ENCODE results near the gene OR2V2. TPM values are rescaled to one million over a fixed set of nuclear protein-coding genes. Genes with fewer than 3 reads are reported as not detected.
"Not testable (repeated sequence)": the region's sequence is repeated elsewhere in the genome, so short reads cannot be mapped to it uniquely, and the experiment has no call there.

OR2V2 gene
- total RNA-seq, 2 experiments from 2014 or later = not detected

GRCh38 chr5:181159286-181160151 lies 12.1 kb downstream of the OR2V2 start:
- peaks cover 34% of the 10 kb centered on the region for H3K4me1 Mint-ChIP-seq (ENCODE audit: low read depth)
- peak overlapping the region; percentile 85 for H3K27ac Mint-ChIP-seq
- peak; percentile 97 for DNase-seq
- intact Hi-C loops (cut with micrococcal nuclease) = loop anchor here (1.0 to 2.0 kb wide), 8 partner anchors 25 to 375 kb away; partner anchors contain the start of genes TRIM41 and ZFP62
- peaks cover 14% of the 10 kb centered on the region for H3K27me3 Mint-ChIP-seq (ENCODE audit: low read depth)
- H3K36me3 Mint-ChIP-seq (ENCODE audit: low read depth) = no peaks in the 10 kb centered on the region
- CTCF ChIA-PET = interaction anchor here (0.8 to 1.5 kb wide), 8 partner anchors 9 to 377 kb away, joined by 3 to 5 read pairs (median 3); partner anchors contain the start of gene TRIM7
- H3K9me3 Mint-ChIP-seq = no peaks in the 10 kb centered on the region
- H3K4me3 Mint-ChIP-seq = peak overlapping the region; percentile 11

GRCh38 chr5:181160152-181160754 lies 12.9 kb downstream of the OR2V2 start:
- peak overlapping the region; percentile 72 for H3K27ac Mint-ChIP-seq
- H3K4me1 Mint-ChIP-seq (ENCODE audit: low read depth) = peaks cover 36% of the 10 kb centered on the region
- DNase-seq = peak; percentile 92
- no peaks in the 10 kb centered on the region for H3K36me3 Mint-ChIP-seq (ENCODE audit: low read depth)
- peak overlapping the region; percentile 60 for H3K4me3 Mint-ChIP-seq
- H3K27me3 Mint-ChIP-seq (ENCODE audit: low read depth) = peaks cover 18% of the 10 kb centered on the region
- no peaks in the 10 kb centered on the region for H3K9me3 Mint-ChIP-seq
- CTCF ChIA-PET = interaction anchor here (0.9 to 1.5 kb wide), 4 partner anchors 21 to 330 kb away, joined by 3 to 5 read pairs (median 4); partner anchors contain the start of gene TRIM7
- intact Hi-C loops (cut with micrococcal nuclease) = loop anchor here (1.0 to 2.0 kb wide), 5 partner anchors 28 to 351 kb away; partner anchors contain the start of genes TRIM41 and ZFP62

DNA sequence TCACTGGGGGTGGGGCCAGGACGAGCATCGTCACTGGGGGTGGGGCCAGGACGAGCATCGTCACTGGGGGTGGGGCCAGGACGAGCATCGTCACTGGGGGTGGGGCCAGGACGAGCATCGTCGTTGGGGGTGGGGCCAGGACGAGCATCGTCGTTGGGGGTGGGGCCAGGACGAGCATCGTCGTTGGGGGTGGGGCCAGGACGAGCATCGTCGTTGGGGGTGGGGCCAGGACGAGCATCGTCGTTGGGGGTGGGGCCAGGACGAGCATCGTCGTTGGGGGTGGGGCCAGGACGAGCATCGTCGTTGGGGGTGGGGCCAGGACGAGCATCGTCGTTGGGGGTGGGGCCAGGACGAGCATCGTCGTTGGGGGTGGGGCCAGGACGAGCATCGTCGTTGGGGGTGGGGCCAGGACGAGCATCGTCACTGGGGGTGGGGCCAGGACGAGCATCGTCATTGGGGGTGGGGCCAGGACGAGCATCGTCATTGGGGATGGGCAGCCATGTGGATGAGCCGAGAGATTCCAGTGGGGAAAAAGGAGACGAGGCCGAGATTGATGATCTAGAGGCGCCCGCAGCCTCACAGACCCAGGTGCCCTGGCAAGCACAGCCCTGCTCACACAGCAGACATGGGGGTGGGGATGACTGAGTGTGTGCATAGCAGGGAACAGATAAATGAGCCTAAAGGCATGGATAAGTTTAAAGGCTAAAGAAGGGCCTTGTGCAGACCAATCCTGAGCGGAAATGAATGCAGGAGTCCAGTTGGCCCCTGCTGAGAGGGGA lies 13.6 kb downstream of the OR2V2 start:
- peaks cover 40% of the 10 kb centered on the region for H3K4me1 Mint-ChIP-seq (ENCODE audit: low read depth)
- CTCF ChIA-PET = interaction anchor here (0.9 to 1.3 kb wide), 2 partner anchors 24 to 44 kb away, joined by 3 to 5 read pairs; partner anchors contain the start of gene TRIM7
- peak overlapping the region; percentile 85 for H3K4me3 Mint-ChIP-seq

DNA sequence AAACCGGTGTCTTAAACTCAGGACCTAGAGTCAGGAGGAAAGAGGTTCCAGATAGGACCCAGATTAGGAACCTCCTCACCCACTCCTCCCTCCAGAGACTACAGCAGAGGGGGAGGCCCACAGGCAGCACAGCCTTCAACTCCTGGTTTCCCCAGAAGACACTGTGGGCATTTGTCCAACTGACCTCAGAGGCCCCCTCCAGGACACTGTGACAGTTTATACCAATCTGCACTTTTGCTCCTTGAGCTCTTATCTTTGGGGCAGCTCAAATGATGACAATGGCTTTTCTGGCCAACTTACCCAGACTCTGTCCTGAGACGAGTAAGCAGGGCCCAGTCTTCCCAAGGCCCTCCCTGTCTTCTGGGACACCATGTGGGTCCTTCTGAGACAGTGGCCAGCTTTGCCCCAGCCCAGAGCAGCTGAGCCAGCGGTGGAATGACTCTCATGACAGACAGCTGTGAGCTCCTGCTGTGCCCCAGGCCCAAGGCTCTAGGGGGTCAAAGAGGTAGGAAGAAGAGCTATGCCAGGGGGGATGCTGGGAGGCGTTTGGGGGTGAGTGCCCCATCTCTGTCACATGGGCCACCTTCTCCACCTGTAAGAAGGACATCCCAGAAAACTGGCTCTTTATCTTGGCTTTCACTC lies 14.3 kb downstream of the OR2V2 start:
- peak overlapping the region; percentile 90 for H3K27ac Mint-ChIP-seq
- intact Hi-C loops (cut with micrococcal nuclease) = loop anchor here (2.0 kb wide), 2 partner anchors 301 to 353 kb away; partner anchors contain the start of gene ZFP62
- no peaks in the 10 kb centered on the region for H3K36me3 Mint-ChIP-seq (ENCODE audit: low read depth)
- peaks cover 47% of the 10 kb centered on the region for H3K4me1 Mint-ChIP-seq (ENCODE audit: low read depth)
- no peak for DNase-seq
- H3K27me3 Mint-ChIP-seq (ENCODE audit: low read depth) = peaks cover 29% of the 10 kb centered on the region
- peak overlapping the region; percentile 85 for H3K4me3 Mint-ChIP-seq
- no peaks in the 10 kb centered on the region for H3K9me3 Mint-ChIP-seq
- CTCF ChIA-PET = interaction anchor here (0.6 to 1.2 kb wide), 2 partner anchors 13 to 55 kb away, joined by 4 read pairs; no protein-coding TSS in a partner anchor

More for the DNA sequence above, 13.6 kb downstream of the OR2V2 start:
- H3K9me3 Mint-ChIP-seq; H3K36me3 Mint-ChIP-seq (ENCODE audit: low read depth): not testable (repeated sequence)
- intact Hi-C loops (cut with micrococcal nuclease) = loop anchor here (1.0 to 2.0 kb wide), 5 partner anchors 27 to 352 kb away; partner anchors contain the start of genes TRIM41 and ZFP62
- DNase-seq = peak; percentile 64
- Mint-ChIP-seq H3K27ac (peak overlapping the region; percentile 90), H3K27me3 (ENCODE audit: low read depth) (peaks cover 23% of the 10 kb centered on the region)

DNA sequence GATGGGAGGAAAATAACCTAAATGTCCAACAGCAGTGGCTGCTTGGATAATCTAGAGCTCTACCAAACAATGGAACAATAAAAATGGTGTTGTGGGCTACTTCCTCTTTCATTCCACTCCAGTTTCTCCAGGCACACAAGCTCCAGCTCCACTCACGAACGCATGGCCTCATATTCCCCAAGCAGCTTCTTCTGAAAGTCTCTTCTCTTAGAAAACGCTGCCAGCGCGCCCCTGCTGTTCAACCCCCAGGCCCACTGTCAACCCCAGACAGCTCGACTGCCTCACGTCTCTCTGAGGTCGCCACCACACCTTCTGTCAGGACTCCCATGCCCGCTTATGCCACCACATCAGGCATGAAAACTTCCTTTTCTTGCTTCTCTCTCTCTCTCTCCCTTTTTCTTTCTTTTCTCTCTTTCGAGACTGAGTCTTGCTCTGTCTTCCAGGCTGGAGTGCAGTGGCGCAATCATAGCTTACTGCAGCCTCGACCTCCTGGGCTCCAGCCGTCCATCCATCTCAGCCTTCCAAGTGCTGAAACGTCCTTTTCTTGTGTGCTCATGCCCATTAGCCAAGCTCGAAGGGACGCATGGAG lies 16.2 kb downstream of the OR2V2 start:
- Mint-ChIP-seq H3K9me3 (no peaks in the 10 kb centered on the region), H3K27ac (peak overlapping the region; percentile 66), H3K4me1 (ENCODE audit: low read depth) (peaks cover 64% of the 10 kb centered on the region), H3K36me3 (ENCODE audit: low read depth) (no peaks in the 10 kb centered on the region), H3K4me3 (peak overlapping the region; percentile 74), H3K27me3 (ENCODE audit: low read depth) (peaks cover 43% of the 10 kb centered on the region)
- CTCF ChIA-PET = interaction anchor here (0.6 to 1.5 kb wide), 2 partner anchors 9 to 20 kb away, joined by 3 to 5 read pairs; no protein-coding TSS in a partner anchor
- intact Hi-C loops (cut with micrococcal nuclease) = no loop called here
- no peak for DNase-seq

DNA sequence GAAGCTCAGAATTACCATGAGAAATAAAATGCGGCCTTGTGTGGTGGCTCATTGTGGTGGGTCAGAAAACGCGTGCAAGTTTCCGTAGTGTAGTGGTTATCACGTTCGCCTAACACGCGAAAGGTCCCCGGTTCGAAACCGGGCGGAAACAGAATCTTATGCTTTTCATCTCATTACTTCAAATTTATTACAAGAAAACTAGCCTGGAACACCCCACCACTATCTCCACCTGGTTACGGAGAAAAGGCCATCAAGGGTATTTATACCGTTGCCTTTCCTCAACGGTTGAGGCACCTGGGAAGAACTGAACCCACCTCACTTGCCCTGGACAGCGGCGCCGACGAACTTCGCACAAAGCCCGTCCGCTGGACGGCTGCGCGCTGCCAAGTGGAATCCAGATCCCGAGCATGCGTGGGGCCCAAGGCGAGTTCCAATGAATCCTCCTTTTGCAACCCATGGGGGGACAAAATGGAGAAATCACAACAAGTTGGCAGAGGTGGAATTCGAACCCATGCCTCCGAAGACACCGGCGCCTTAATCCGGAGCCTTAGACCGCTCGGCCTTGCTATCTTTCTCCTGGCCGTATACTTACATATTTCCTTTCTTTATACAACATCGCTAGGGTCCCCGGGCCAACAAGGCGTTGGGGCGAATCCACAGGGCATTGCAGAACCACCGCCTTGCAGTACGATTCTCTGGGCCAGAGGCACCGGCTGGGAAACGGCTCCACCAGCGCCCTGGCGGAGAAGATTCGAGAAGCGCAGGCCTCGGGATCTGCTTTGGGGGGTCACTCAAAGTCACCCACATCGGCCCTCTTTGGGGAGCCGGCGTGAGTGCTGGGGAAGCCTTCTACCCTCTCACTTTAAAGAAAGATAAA lies 16.9 kb downstream of the OR2V2 start:
- Mint-ChIP-seq H3K27me3 (ENCODE audit: low read depth) (peaks cover 48% of the 10 kb centered on the region), H3K36me3 (ENCODE audit: low read depth) (no peaks in the 10 kb centered on the region), H3K27ac (peak overlapping the region; percentile 66), H3K4me1 (ENCODE audit: low read depth) (peaks cover 69% of the 10 kb centered on the region), H3K4me3 (peak overlapping the region; percentile 74), H3K9me3 (no peaks in the 10 kb centered on the region)
- CTCF ChIA-PET = interaction anchor here (0.6 to 1.5 kb wide), 3 partner anchors 8 to 41 kb away, joined by 3 to 5 read pairs (median 5); no protein-coding TSS in a partner anchor
- intact Hi-C loops (cut with micrococcal nuclease) = no loop called here
- DNase-seq = peak; percentile 40

GRCh38 chr5:181166812-181167733 lies 19.7 kb downstream of the OR2V2 start:
- CTCF ChIA-PET = interaction anchor here (2.0 kb wide), 1 partner anchor 18 kb away, joined by 12 read pairs; no protein-coding TSS in a partner anchor
- DNase-seq = no peak
- no peak overlapping the region for H3K4me3 Mint-ChIP-seq
- intact Hi-C loops (cut with micrococcal nuclease) = no loop called here
- no peaks in the 10 kb centered on the region for H3K9me3 Mint-ChIP-seq
- H3K36me3 Mint-ChIP-seq (ENCODE audit: low read depth) = no peaks in the 10 kb centered on the region
- H3K27me3 Mint-ChIP-seq (ENCODE audit: low read depth) = peaks cover 68% of the 10 kb centered on the region
- no peak overlapping the region for H3K27ac Mint-ChIP-seq
- peaks cover 68% of the 10 kb centered on the region for H3K4me1 Mint-ChIP-seq (ENCODE audit: low read depth)

DNA sequence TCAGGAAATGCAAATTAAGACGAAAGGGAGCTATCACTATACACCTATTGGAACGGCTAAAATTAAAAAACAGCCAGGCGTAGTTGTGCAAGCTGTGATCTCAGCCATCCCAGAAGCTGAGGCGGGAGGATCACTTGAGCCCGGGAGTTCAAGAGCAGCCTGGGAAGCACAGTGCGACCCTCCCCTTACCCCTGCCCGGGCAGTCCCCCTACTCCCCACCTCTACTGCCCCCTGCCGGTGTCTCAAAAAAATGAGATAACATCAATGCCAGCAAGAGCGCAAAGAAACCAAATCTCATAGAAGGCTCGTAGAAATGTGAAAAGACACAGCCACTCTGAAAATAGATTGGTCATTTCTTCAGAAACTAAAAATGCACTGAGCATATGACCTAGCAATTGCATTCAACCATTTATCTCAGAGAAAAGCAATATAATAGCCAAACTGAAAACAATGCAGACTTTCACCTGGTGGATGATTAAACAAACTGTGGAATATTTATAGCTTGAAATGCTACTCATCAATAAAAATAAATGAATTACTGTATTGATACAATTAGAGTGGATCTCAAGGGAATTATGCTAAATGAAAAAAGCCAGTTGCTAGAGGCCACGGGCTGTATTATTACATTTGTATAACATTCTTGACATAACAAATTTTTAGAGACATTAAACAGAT lies 20.6 kb downstream of the OR2V2 start:
- H3K4me3 Mint-ChIP-seq = peak overlapping the region; percentile 36

GRCh38 chr5:181168595-181169118 lies 21.3 kb downstream of the OR2V2 start:
- H3K4me1 Mint-ChIP-seq (ENCODE audit: low read depth) = peaks cover 74% of the 10 kb centered on the region
- CTCF ChIA-PET = interaction anchor here (0.7 to 2.0 kb wide), 2 partner anchors 10 to 16 kb away, joined by 3 to 12 read pairs; no protein-coding TSS in a partner anchor
- intact Hi-C loops (cut with micrococcal nuclease) = loop anchor here (2.0 kb wide), 1 partner anchor 308 kb away; the partner anchor contains the start of gene ZFP62

More for the DNA sequence above, 20.6 kb downstream of the OR2V2 start:
- peak; percentile 70 for DNase-seq
- H3K4me1 Mint-ChIP-seq (ENCODE audit: low read depth) = peaks cover 74% of the 10 kb centered on the region
- peaks cover 74% of the 10 kb centered on the region for H3K27me3 Mint-ChIP-seq (ENCODE audit: low read depth)
- H3K9me3 Mint-ChIP-seq = no peaks in the 10 kb centered on the region
- H3K36me3 Mint-ChIP-seq (ENCODE audit: low read depth) = no peaks in the 10 kb centered on the region
- H3K27ac Mint-ChIP-seq = no peak overlapping the region
- CTCF ChIA-PET = interaction anchor here (0.6 to 2.0 kb wide), 3 partner anchors 9 to 34 kb away, joined by 3 to 12 read pairs (median 5); no protein-coding TSS in a partner anchor
- intact Hi-C loops (cut with micrococcal nuclease) = loop anchor here (2.0 kb wide), 1 partner anchor 307 kb away; the partner anchor contains the start of gene ZFP62

More at GRCh38 chr5:181168595-181169118, 21.3 kb downstream of the OR2V2 start:
- Mint-ChIP-seq H3K9me3 (no peaks in the 10 kb centered on the region), H3K36me3 (ENCODE audit: low read depth) (no peaks in the 10 kb centered on the region), H3K27me3 (ENCODE audit: low read depth) (peaks cover 76% of the 10 kb centered on the region), H3K4me3 (peak overlapping the region; percentile 73), H3K27ac (peak overlapping the region; percentile 48)
- no peak for DNase-seq
